ENCODE data around the gene AK5.

AK5 gene

GRCh38 chr1:77594366-77595112 lies 312.7 kb downstream of the AK5 start:
- DNase-seq (ENCODE audit: low read depth), result no peak

DNA sequence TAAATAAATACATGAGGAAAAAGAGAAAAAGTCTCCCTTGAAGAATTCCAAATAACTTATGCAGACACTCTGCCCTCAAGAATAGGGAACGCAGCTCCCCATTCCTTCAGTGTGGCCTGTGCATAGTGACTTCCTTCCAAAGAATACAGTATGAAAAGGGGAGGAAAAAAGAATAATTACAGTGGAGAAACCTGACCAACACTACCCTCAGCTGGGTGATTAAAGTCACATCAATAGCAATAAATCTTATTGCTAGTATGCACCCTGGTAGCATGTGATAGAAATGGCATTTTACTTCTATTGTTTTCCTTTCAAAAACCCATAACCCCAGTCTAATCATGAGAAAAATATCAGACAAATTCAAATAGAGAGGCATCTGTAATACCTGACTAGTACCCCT lies 315.5 kb downstream of the AK5 start:
- no peak for DNase-seq (ENCODE audit: low read depth)

DNA sequence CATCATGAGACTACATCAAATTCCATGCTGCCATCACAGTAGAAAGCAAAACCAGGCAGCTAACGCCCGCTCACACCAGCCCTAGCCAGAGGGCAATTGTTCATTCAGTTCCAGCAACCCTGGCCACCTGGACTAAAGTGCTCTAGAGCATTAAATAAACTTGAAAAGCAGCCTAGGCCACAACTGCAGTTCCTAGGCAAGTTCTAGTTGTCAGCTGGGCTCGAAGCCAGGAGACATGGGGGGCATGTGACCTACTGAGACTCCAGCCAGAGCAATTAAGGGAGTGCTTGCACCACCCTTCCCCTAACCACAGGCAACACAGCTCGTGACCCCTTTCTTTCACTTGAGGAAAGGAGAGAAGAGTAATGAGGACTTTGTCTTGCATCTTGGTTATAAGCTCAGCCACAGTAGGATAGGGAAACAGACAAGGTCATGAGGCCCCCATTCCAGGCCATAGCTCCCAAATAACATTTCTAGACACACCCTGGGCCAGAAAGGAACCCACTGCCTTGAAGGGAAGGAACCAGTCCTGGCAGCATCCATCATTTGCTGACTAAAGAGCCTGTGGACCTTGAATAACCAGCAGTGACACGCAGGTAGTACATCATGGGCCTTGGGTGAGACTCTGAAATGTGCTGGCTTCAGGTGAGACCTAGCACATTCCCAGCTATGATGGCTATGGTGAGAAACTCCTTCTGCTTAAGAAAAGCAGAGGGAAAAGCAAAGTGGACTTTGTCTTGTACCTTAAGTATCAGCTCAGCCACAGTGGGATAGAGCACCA lies 323.6 kb downstream of the AK5 start:
- no peak for DNase-seq (ENCODE audit: low read depth)

GRCh38 chr1:77608893-77609292 lies 327.1 kb downstream of the AK5 start:
- DNase-seq (ENCODE audit: low read depth), result no peak

Measured in activated T-cell treated with anti-CD3 and anti-CD28 coated beads for 24 hours (primary cell).